Breast epithelium (tissue), 4 donors: ENCODE measurements around the gene MAPK8IP1. TPM values are rescaled to one million over a fixed set of nuclear protein-coding genes. Genes with fewer than 3 reads are reported as not detected.
"Not testable (repeated sequence)": the region's sequence is repeated elsewhere in the genome, so short reads cannot be mapped to it uniquely, and the experiment has no call there.

Source experiments
- DNase-seq, 2 donors: peaks; one replicate each; pipeline ENCODE4 v3.0.0-alpha.2; 2019; ENCODE audit warnings: low spot score in 2 of 2
- H3K27ac ChIP-seq, 2 donors: fragments of 200-600 bp; sonication (generic) in 1 of 2; one replicate each; pipeline ENCODE4 v1.5.1; 2016 to 2019; ENCODE audit warnings: mild to moderate bottlenecking in 1 of 2
- H3K27me3 ChIP-seq, 2 donors: fragments of 200-600 bp; sonication (generic) in 1 of 2; one replicate each; pipeline versions ENCODE4 v1.5.1 to v1.6.0; 2017 to 2019; ENCODE audit warnings: control low read depth in 1 of 2, mild to moderate bottlenecking in 1 of 2
- H3K36me3 ChIP-seq: fragments of 200-600 bp; one replicate; pipeline ENCODE4 v1.5.1; 2019
- H3K4me1 ChIP-seq, 2 donors: fragments of 200-600 bp; sonication (generic); one replicate each; pipeline ENCODE4 v1.5.1; 2016 to 2019; ENCODE audit warnings: control low read depth in 1 of 2
- H3K4me3 ChIP-seq, 3 donors: fragments of 200-600 bp; sonication (generic); 1 replicate in 2 of 3; 2 replicates in 1 of 3; pipeline ENCODE4 v1.5.1; 2016 to 2019; ENCODE audit warnings: mild to moderate bottlenecking in 3 of 3, moderate library complexity in 2 of 3
- H3K9me3 ChIP-seq, 2 donors: fragments of 200-600 bp; sonication (generic) in 1 of 2; one replicate each; pipeline ENCODE4 v1.5.1; 2016 to 2019; ENCODE audit warnings: control low read depth in 1 of 2
- POLR2A ChIP-seq: fragments of 450-650 bp; IDR thresholded peaks from one replicate; pipeline ENCODE4 v1.6.1; 2016; ENCODE audit warnings: antibody characterized with exemption, mild to moderate bottlenecking, moderate library complexity
- POLR2AphosphoS5 ChIP-seq, 3 donors: sonication (generic); formaldehyde crosslinking; IDR thresholded peaks; one replicate each; pipeline ENCODE4 v1.6.1; 2017; ENCODE audit warnings: antibody characterized with exemption in 3 of 3
- intact Hi-C: fragments of 100-400 bp; cut with DNase I; formaldehyde crosslinking; loops from one replicate; pipeline ENCODE4 v1.15.1; 2023; ENCODE audit warnings: low total_unique reads
- total RNA-seq, 3 donors: library from RNA; depleted of rRNA; stranded (reverse); fragments of >200 nt; gene quantifications; one replicate each; pipeline ENCODE4 v1.1.0, GENCODE V29; 2016
- TF ChIP-seq, protein P1 (sequence below), 3 donors: fragments of 450-650 bp; IDR thresholded peaks; one replicate each; pipeline ENCODE4 v1.5.1; 2016 to 2017; ENCODE audit warnings: antibody characterized with exemption in 3 of 3, mild to moderate bottlenecking in 3 of 3, moderate library complexity in 3 of 3

MAPK8IP1 gene
- total RNA-seq: 1 to 10 TPM; 5.4 to 7.2 (median 5.9) TPM

GRCh38 chr11:45885274-45885920 lies at the start of gene MAPK8IP1:
MAPK8IP1 (plus strand) TSS chr11:45885651; CDS start chr11:45885821, 170 bp downstream.
- no peaks in the 10 kb centered on the region for H3K27me3 ChIP-seq
- no peak within 1 kb of the TSS for H3K27ac ChIP-seq
- H3K36me3 ChIP-seq: no peaks in the 10 kb centered on the region
- no peaks in the 10 kb centered on the region for H3K9me3 ChIP-seq
- no peaks in the 10 kb centered on the region for H3K4me1 ChIP-seq
- intact Hi-C loops: no loop called here
- DNase-seq: no peak
- H3K4me3 ChIP-seq: peak within 1 kb of the TSS; percentile 43 to 76 (median 54)
- no peak for TF ChIP-seq POLR2A
- no peak for TF ChIP-seq POLR2AphosphoS5 (IDR thresholded peaks at IDR 0.05)
- TF ChIP-seq, protein P1, sequence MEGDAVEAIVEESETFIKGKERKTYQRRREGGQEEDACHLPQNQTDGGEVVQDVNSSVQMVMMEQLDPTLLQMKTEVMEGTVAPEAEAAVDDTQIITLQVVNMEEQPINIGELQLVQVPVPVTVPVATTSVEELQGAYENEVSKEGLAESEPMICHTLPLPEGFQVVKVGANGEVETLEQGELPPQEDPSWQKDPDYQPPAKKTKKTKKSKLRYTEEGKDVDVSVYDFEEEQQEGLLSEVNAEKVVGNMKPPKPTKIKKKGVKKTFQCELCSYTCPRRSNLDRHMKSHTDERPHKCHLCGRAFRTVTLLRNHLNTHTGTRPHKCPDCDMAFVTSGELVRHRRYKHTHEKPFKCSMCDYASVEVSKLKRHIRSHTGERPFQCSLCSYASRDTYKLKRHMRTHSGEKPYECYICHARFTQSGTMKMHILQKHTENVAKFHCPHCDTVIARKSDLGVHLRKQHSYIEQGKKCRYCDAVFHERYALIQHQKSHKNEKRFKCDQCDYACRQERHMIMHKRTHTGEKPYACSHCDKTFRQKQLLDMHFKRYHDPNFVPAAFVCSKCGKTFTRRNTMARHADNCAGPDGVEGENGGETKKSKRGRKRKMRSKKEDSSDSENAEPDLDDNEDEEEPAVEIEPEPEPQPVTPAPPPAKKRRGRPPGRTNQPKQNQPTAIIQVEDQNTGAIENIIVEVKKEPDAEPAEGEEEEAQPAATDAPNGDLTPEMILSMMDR (IDR thresholded peaks at IDR 0.05): no peak

- H3K27me3 ChIP-seq: no peaks in the 10 kb centered on the region
- H3K9me3 ChIP-seq: no peaks in the 10 kb centered on the region
- TF ChIP-seq, protein P1 (IDR thresholded peaks at IDR 0.05): no peak
- TF ChIP-seq POLR2AphosphoS5 (IDR thresholded peaks at IDR 0.05) (no peak), POLR2A (no peak)
- no peak for DNase-seq
- H3K36me3 ChIP-seq: no peaks in the 10 kb centered on the region
- H3K4me1 ChIP-seq: no peaks in the 10 kb centered on the region
- H3K4me3 ChIP-seq: no peak overlapping the region
- no peak overlapping the region for H3K27ac ChIP-seq
- intact Hi-C loops: no loop called here
Measured at GRCh38 chr11:45839204-45839603, 46.2 kb upstream of the MAPK8IP1 start.

- DNase-seq, H3K4me1 ChIP-seq, H3K36me3 ChIP-seq, H3K27ac ChIP-seq, H3K27me3 ChIP-seq, H3K9me3 ChIP-seq, H3K4me3 ChIP-seq: not testable (repeated sequence)
- intact Hi-C loops: loop anchor here (10.0 kb wide), 1 partner anchor 165 kb away; no protein-coding TSS in a partner anchor
Measured at GRCh38 chr11:45840251-45840650, 45.2 kb upstream of the MAPK8IP1 start.

GRCh38 chr11:45843158-45843924 lies 42.1 kb upstream of the MAPK8IP1 start:
- H3K27me3 ChIP-seq: no peaks in the 10 kb centered on the region
- no peak for TF ChIP-seq POLR2A
- TF ChIP-seq, protein P1 (IDR thresholded peaks at IDR 0.05): peak; percentile 91 to 96 (median 94)
- TF ChIP-seq POLR2AphosphoS5 (IDR thresholded peaks at IDR 0.05): peak; percentile 26 to 55 (median 48)
- H3K4me3 ChIP-seq: peak overlapping the region in 2 of 3 donors; percentile 18 to 39
- H3K4me1 ChIP-seq: peaks cover 0 to under 1% of the 10 kb centered on the region in 2 donors
- no peaks in the 10 kb centered on the region for H3K9me3 ChIP-seq
- H3K36me3 ChIP-seq: no peaks in the 10 kb centered on the region
- DNase-seq: peak; percentile 93 to 95
- intact Hi-C loops: loop anchor here (10.0 kb wide), 1 partner anchor 161 kb away; no protein-coding TSS in a partner anchor
- peak overlapping the region; percentile 82 to 84 for H3K27ac ChIP-seq

DNA sequence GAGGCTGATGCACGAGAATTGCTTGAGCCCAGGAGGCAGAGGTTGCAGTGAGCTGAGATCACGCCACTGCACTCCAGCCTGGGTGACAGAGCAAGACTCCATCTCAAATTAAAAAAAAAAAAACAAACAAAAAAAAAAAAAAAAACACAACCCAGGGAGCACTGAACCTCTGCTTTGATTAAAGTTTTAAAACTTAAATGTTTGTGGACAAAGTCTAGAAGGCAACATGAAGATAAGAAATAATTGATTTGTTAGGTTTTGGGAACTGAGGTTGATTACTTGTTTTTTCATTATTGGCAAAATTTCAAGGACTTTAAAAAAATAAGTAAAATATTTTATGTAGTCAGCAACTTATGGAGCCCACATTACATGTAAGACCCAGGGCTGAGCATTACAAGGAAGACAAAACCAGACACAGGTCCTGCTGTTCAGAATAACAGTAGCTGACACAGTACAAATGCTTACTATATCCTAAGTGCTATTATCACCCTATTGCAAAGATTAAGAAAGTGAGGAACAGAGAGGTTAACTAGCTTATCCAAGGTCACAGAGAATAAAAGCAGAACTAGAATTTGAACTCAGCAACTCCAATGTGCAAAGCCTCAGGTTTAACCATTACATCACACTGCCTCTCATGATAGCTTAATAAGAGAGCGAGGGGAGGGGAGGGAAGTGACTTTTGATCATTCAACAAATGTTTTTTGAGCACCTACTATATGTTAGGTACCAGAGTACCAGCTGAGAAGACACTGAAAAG lies 40.5 kb upstream of the MAPK8IP1 start:
- Histone ChIP-seq H3K4me1 (peaks cover 0 to 13% of the 10 kb centered on the region in 2 donors), H3K4me3 (no peak overlapping the region), H3K27ac (no peak overlapping the region), H3K27me3 (no peaks in the 10 kb centered on the region), H3K36me3 (no peaks in the 10 kb centered on the region), H3K9me3 (no peaks in the 10 kb centered on the region)
- TF ChIP-seq, protein P1 (IDR thresholded peaks at IDR 0.05): no peak
- TF ChIP-seq POLR2AphosphoS5 (IDR thresholded peaks at IDR 0.05) (no peak), POLR2A (no peak)
- no peak for DNase-seq
- intact Hi-C loops: loop anchor here (10.0 kb wide), 1 partner anchor 160 kb away; no protein-coding TSS in a partner anchor
